Anterior cingulate cortex (tissue), 58 donors: ENCODE data around the gene CHM.
A peak's percentile ranks its signal among the peaks of the same experiment; 100 is the strongest.
"Not testable (repeated sequence)": the region's sequence is repeated elsewhere in the genome, so short reads cannot be mapped to it uniquely, and the experiment has no call there.

ENCODE experiments used
- DNase-seq, 58 donors: peaks; one replicate each; lab custom pipeline; 2025; lab: John Stamatoyannopoulos, UW

The CHM gene

GRCh38 chrX:85922821-85923220 lies 124.5 kb downstream of the CHM start:
- DNase-seq = peak in 4 of 58 donors; percentile 0 to 45 (median 5)

GRCh38 chrX:85916656-85917280 lies 130.6 kb downstream of the CHM start:
- not testable (repeated sequence) for DNase-seq

GRCh38 chrX:85914431-85914830 lies 132.9 kb downstream of the CHM start:
- DNase-seq = no peak

- no peak for DNase-seq
Observed at GRCh38 chrX:85907316-85907715, 140.0 kb downstream of the CHM start.

GRCh38 chrX:85906399-85906798 lies 141.0 kb downstream of the CHM start:
- DNase-seq = no peak

GRCh38 chrX:85905851-85906250 lies 141.5 kb downstream of the CHM start:
- DNase-seq = no peak

- no peak for DNase-seq
Observed at GRCh38 chrX:85903692-85904471, 143.5 kb downstream of the CHM start.

GRCh38 chrX:85897362-85898126 lies 149.8 kb downstream of the CHM start:
- DNase-seq = no peak

- no peak for DNase-seq
Observed at GRCh38 chrX:85882601-85883000, 164.8 kb downstream of the CHM start.

GRCh38 chrX:85870585-85870984 lies 176.8 kb downstream of the CHM start:
- DNase-seq = no peak

GRCh38 chrX:85865324-85865723 lies 182.0 kb downstream of the CHM start:
- DNase-seq = no peak

GRCh38 chrX:85859426-85859825 lies 187.9 kb downstream of the CHM start:
- DNase-seq = no peak

GRCh38 chrX:85851418-85851817 lies 195.9 kb downstream of the CHM start:
- peak in 2 of 58 donors; percentile 0 for DNase-seq

GRCh38 chrX:85836868-85837267 lies 210.5 kb downstream of the CHM start:
- peak in 3 of 58 donors; percentile 0 to 1 (median 1) for DNase-seq

GRCh38 chrX:85828771-85829170 lies 218.6 kb downstream of the CHM start:
- no peak for DNase-seq

GRCh38 chrX:85815203-85815751 lies 232.1 kb downstream of the CHM start:
- no peak for DNase-seq
